Breast epithelium (tissue), 4 donors: ENCODE data around the gene PBX3. TPM values are rescaled to one million over a fixed set of nuclear protein-coding genes. Genes with fewer than 3 reads are reported as not detected.

ENCODE experiments used
- DNase-seq, 2 donors: peaks; one replicate each; pipeline ENCODE4 v3.0.0-alpha.2; 2019; ENCODE audit warnings: low spot score in 2 of 2
- H3K27ac ChIP-seq, 2 donors: fragments of 200-600 bp; sonication (generic) in 1 of 2; one replicate each; pipeline ENCODE4 v1.5.1; 2016 to 2019; ENCODE audit warnings: mild to moderate bottlenecking in 1 of 2
- H3K27me3 ChIP-seq, 2 donors: fragments of 200-600 bp; sonication (generic) in 1 of 2; one replicate each; pipeline versions ENCODE4 v1.5.1 to v1.6.0; 2017 to 2019; ENCODE audit warnings: control low read depth in 1 of 2, mild to moderate bottlenecking in 1 of 2
- H3K36me3 ChIP-seq: fragments of 200-600 bp; one replicate; pipeline ENCODE4 v1.5.1; 2019
- H3K4me1 ChIP-seq, 2 donors: fragments of 200-600 bp; sonication (generic); one replicate each; pipeline ENCODE4 v1.5.1; 2016 to 2019; ENCODE audit warnings: control low read depth in 1 of 2
- H3K4me3 ChIP-seq, 3 donors: fragments of 200-600 bp; sonication (generic); 1 replicate in 2 of 3; 2 replicates in 1 of 3; pipeline ENCODE4 v1.5.1; 2016 to 2019; ENCODE audit warnings: mild to moderate bottlenecking in 3 of 3, moderate library complexity in 2 of 3
- H3K9me3 ChIP-seq, 2 donors: fragments of 200-600 bp; sonication (generic) in 1 of 2; one replicate each; pipeline ENCODE4 v1.5.1; 2016 to 2019; ENCODE audit warnings: control low read depth in 1 of 2
- POLR2A ChIP-seq: fragments of 450-650 bp; IDR thresholded peaks from one replicate; pipeline ENCODE4 v1.6.1; 2016; ENCODE audit warnings: antibody characterized with exemption, mild to moderate bottlenecking, moderate library complexity
- POLR2AphosphoS5 ChIP-seq, 3 donors: sonication (generic); formaldehyde crosslinking; IDR thresholded peaks; one replicate each; pipeline ENCODE4 v1.6.1; 2017; ENCODE audit warnings: antibody characterized with exemption in 3 of 3
- intact Hi-C: fragments of 100-400 bp; cut with DNase I; formaldehyde crosslinking; loops from one replicate; pipeline ENCODE4 v1.15.1; 2023; ENCODE audit warnings: low total_unique reads
- total RNA-seq, 3 donors: library from RNA; depleted of rRNA; stranded (reverse); fragments of >200 nt; gene quantifications; one replicate each; pipeline ENCODE4 v1.1.0, GENCODE V29; 2016
- TF ChIP-seq, protein P1 (sequence below), 3 donors: fragments of 450-650 bp; IDR thresholded peaks; one replicate each; pipeline ENCODE4 v1.5.1; 2016 to 2017; ENCODE audit warnings: antibody characterized with exemption in 3 of 3, mild to moderate bottlenecking in 3 of 3, moderate library complexity in 3 of 3

PBX3 gene
- total RNA-seq, 3 donors from 2014 or later = 29.5 to 31.2 (median 29.8) TPM

DNA sequence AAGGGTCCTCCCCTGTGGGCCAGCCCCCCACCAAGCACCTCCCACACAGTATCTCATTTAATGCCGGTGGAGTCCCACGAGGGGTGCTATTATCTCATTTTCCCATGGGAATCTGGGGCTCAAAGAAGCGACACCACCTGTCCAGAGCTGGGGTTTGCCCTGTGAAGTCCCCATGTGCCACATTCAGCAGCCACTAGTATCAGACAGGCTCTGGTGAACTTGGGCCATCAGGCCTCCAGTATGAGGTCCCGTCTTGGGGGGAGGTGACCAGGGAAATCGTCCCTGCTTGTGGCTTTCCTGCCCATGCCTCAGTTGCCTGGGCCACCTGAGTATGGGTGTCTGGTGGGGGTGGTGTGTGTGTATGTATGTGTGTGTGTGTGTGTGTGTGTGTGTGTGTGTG, 222.7 kb downstream of the PBX3 start:
- Histone ChIP-seq H3K4me3 (no peak overlapping the region), H3K27me3 (no peaks in the 10 kb centered on the region), H3K9me3 (peaks cover 0 to 4% of the 10 kb centered on the region in 2 donors), H3K27ac (no peak overlapping the region), H3K4me1 (no peaks in the 10 kb centered on the region), H3K36me3 (no peaks in the 10 kb centered on the region)
- no peak for DNase-seq
- TF ChIP-seq POLR2A (no peak), POLR2AphosphoS5 (IDR thresholded peaks at IDR 0.05) (no peak)
- TF ChIP-seq, protein P1, sequence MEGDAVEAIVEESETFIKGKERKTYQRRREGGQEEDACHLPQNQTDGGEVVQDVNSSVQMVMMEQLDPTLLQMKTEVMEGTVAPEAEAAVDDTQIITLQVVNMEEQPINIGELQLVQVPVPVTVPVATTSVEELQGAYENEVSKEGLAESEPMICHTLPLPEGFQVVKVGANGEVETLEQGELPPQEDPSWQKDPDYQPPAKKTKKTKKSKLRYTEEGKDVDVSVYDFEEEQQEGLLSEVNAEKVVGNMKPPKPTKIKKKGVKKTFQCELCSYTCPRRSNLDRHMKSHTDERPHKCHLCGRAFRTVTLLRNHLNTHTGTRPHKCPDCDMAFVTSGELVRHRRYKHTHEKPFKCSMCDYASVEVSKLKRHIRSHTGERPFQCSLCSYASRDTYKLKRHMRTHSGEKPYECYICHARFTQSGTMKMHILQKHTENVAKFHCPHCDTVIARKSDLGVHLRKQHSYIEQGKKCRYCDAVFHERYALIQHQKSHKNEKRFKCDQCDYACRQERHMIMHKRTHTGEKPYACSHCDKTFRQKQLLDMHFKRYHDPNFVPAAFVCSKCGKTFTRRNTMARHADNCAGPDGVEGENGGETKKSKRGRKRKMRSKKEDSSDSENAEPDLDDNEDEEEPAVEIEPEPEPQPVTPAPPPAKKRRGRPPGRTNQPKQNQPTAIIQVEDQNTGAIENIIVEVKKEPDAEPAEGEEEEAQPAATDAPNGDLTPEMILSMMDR (IDR thresholded peaks at IDR 0.05) = no peak
- intact Hi-C loops = no loop called here

DNA sequence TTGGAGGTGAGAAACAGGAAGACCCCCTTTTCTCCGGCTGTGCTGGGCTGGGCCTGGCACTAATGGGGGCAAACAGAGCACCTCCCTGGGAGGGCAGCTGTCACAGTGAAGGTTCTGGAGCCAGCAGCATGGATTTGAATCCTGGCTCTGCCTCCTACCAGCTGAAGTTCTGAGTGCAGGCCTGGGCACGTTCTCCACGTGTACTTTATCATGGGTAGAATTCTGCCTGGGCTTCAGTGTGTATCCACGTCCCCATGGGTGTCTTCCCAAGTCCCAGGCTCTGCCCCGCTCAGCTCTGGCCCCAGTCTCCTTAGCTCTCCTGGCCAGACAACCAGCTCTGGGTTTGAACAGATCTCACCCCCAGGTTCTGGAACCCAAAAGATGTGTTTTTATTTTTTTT, 223.2 kb downstream of the PBX3 start:
- Histone ChIP-seq H3K27me3 (no peaks in the 10 kb centered on the region), H3K4me3 (no peak overlapping the region), H3K36me3 (no peaks in the 10 kb centered on the region), H3K27ac (no peak overlapping the region), H3K4me1 (no peaks in the 10 kb centered on the region), H3K9me3 (peaks cover 0 to 4% of the 10 kb centered on the region in 2 donors)
- intact Hi-C loops = no loop called here
- no peak for DNase-seq
- TF ChIP-seq POLR2A (no peak), POLR2AphosphoS5 (IDR thresholded peaks at IDR 0.05) (no peak)
- TF ChIP-seq, protein P1 (IDR thresholded peaks at IDR 0.05) = no peak

DNA sequence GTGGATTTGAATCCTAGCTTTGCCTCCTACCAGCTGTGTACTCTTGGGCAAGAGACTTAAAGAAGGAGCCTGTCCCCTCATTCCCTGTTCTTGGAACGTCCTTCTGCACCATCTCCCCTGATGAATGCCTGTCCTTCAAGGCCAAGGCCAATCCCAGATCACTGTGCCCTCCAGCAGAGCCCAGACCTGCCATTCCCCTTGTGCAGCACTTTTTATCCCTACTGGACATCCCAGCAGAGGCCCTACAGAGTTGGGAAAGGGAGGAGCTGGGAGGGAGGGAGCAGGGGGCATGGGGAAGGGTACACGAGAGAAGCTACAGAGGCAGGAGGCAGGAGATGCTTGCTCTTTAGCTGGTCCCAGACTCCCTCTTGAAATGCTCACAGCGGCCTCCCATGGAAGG, 223.9 kb downstream of the PBX3 start:
- Histone ChIP-seq H3K4me3 (no peak overlapping the region), H3K36me3 (no peaks in the 10 kb centered on the region), H3K4me1 (no peaks in the 10 kb centered on the region), H3K9me3 (peaks cover 0 to 4% of the 10 kb centered on the region in 2 donors), H3K27me3 (no peaks in the 10 kb centered on the region), H3K27ac (no peak overlapping the region)
- intact Hi-C loops = no loop called here
- TF ChIP-seq POLR2AphosphoS5 (IDR thresholded peaks at IDR 0.05) (no peak), POLR2A (no peak)
- TF ChIP-seq, protein P1 (IDR thresholded peaks at IDR 0.05) = no peak
- no peak for DNase-seq

DNA sequence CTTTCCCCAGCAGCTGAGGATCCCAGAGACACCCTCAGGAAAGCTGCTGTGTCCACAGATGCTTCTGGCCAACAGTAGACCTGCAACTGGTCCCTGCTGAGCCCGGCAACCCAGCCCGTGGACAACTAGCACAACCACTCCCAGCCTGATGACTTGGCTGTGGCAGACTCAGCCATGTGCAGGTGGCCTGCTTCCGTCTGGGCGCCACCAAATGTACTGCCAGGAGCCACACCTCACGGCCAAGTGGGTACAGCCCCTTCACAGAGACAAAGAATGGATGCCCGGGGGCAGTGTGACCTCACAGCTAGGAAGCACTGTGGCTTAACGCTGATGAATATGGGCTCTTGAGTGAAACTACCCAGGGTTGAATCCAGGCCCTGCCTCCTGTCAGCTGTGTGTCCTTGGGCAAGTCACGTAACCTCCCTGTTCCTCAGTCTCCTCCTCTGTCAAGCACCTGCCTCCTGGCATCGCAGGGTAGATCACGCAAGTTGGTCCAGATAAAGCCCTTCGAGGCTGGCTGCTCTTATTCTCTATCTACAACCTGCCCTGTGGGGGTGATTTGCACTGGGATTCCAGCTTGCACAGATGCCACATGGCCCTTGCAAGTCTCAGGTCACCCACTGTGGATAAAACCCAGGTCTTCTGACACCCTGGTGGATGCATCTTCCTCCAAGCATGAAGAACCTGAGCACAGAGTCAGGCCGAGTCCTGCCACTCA, 225.0 kb downstream of the PBX3 start:
- H3K9me3 ChIP-seq = peaks cover 0 to 4% of the 10 kb centered on the region in 2 donors
- TF ChIP-seq POLR2A (no peak), POLR2AphosphoS5 (IDR thresholded peaks at IDR 0.05) (no peak)
- TF ChIP-seq, protein P1 (IDR thresholded peaks at IDR 0.05) = no peak
- H3K4me1 ChIP-seq = no peaks in the 10 kb centered on the region
- intact Hi-C loops = no loop called here
- no peak for DNase-seq
- H3K27ac ChIP-seq = no peak overlapping the region
- no peak overlapping the region for H3K4me3 ChIP-seq
- no peaks in the 10 kb centered on the region for H3K27me3 ChIP-seq
- no peaks in the 10 kb centered on the region for H3K36me3 ChIP-seq

DNA sequence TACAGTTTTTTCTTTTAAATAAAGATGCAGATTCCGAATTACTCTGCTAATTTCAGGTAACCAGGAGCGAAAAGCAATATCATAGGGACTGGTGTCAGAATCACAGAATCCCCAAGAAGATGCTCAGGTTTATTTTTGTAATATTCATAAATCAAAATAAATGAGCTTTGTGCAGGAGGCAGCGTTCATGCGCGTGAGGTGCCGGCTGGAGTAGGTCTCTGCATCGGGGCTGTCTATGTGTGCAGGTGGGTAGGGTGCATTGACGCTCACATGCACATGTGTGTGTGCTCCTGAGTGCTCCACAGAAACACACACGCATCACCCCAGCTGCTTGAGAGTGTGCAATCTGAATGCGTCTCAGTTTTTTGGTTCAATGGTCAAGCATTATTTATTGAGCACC, 226.4 kb downstream of the PBX3 start:
- Histone ChIP-seq H3K4me3 (no peak overlapping the region), H3K27me3 (no peaks in the 10 kb centered on the region), H3K27ac (no peak overlapping the region), H3K36me3 (no peaks in the 10 kb centered on the region), H3K9me3 (peaks cover 0 to 4% of the 10 kb centered on the region in 2 donors), H3K4me1 (no peaks in the 10 kb centered on the region)
- intact Hi-C loops = no loop called here
- TF ChIP-seq POLR2AphosphoS5 (IDR thresholded peaks at IDR 0.05) = no peak
- TF ChIP-seq POLR2A = no peak
- TF ChIP-seq, protein P1 (IDR thresholded peaks at IDR 0.05) = no peak
- no peak for DNase-seq
